ENCODE measurements around the gene ABAT. TPM values are rescaled to one million over a fixed set of nuclear protein-coding genes. Genes with fewer than 3 reads are reported as not detected.

Gene ABAT
- total RNA-seq, 1 experiment from 2014 or later = 4.7 TPM

GRCh38 chr16:8649829-8650554 lies 24.4 kb upstream of the ABAT start:
- H2AFZ ChIP-seq (ENCODE audit: low read depth, low read length, poor library complexity, severe bottlenecking) = no peak overlapping the region
- CTCF ChIA-PET = no interaction called here
- H3K4me1 ChIP-seq (ENCODE audit: control insufficient read depth in 1 of 2, insufficient read depth in 2 of 2, low read length in 2 of 2) = no peaks in the 10 kb centered on the region
- intact Hi-C loops (cut with micrococcal nuclease) = no loop called here
- H3K9me3 ChIP-seq (ENCODE audit: control insufficient read depth in 1 of 2, insufficient read depth in 1 of 2, low read depth in 1 of 2, low read length in 2 of 2) = no peaks in the 10 kb centered on the region
- H3K27me3 ChIP-seq (ENCODE audit: insufficient read depth, low read length) = no peaks in the 10 kb centered on the region
- TF ChIP-seq EGR1 (IDR thresholded peaks at IDR 0.05; ENCODE audit: low read depth) (no peak), CEBPB (IDR thresholded peaks at IDR 0.05; ENCODE audit: low read depth) (no peak), ZFX (IDR thresholded peaks at IDR 0.05) (no peak), RAD21 (IDR thresholded peaks at IDR 0.05; ENCODE audit: low read depth) (no peak), JUND (IDR thresholded peaks at IDR 0.05) (no peak), FOSL1 (IDR thresholded peaks at IDR 0.05; ENCODE audit: low read depth) (no peak), SIN3A (IDR thresholded peaks at IDR 0.05; ENCODE audit: low read depth) (no peak), EZH2 (IDR thresholded peaks at IDR 0.05) (no peak), EZH2phosphoT487 (IDR thresholded peaks at IDR 0.05; ENCODE audit: borderline replicate concordance) (no peak), ZNF274 (IDR thresholded peaks at IDR 0.05; ENCODE audit: low read depth, low read length) (no peak)
- TF ChIP-seq, protein P1, sequence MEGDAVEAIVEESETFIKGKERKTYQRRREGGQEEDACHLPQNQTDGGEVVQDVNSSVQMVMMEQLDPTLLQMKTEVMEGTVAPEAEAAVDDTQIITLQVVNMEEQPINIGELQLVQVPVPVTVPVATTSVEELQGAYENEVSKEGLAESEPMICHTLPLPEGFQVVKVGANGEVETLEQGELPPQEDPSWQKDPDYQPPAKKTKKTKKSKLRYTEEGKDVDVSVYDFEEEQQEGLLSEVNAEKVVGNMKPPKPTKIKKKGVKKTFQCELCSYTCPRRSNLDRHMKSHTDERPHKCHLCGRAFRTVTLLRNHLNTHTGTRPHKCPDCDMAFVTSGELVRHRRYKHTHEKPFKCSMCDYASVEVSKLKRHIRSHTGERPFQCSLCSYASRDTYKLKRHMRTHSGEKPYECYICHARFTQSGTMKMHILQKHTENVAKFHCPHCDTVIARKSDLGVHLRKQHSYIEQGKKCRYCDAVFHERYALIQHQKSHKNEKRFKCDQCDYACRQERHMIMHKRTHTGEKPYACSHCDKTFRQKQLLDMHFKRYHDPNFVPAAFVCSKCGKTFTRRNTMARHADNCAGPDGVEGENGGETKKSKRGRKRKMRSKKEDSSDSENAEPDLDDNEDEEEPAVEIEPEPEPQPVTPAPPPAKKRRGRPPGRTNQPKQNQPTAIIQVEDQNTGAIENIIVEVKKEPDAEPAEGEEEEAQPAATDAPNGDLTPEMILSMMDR (IDR thresholded peaks at IDR 0.05 in 2 of 3, conservative IDR thresholded peaks at IDR 0.05 in 1 of 3; ENCODE audit: borderline replicate concordance in 1 of 3, insufficient read depth in 1 of 3, low read depth in 2 of 3, low read length in 2 of 3) = no peak
- TF ChIP-seq, protein P2, sequence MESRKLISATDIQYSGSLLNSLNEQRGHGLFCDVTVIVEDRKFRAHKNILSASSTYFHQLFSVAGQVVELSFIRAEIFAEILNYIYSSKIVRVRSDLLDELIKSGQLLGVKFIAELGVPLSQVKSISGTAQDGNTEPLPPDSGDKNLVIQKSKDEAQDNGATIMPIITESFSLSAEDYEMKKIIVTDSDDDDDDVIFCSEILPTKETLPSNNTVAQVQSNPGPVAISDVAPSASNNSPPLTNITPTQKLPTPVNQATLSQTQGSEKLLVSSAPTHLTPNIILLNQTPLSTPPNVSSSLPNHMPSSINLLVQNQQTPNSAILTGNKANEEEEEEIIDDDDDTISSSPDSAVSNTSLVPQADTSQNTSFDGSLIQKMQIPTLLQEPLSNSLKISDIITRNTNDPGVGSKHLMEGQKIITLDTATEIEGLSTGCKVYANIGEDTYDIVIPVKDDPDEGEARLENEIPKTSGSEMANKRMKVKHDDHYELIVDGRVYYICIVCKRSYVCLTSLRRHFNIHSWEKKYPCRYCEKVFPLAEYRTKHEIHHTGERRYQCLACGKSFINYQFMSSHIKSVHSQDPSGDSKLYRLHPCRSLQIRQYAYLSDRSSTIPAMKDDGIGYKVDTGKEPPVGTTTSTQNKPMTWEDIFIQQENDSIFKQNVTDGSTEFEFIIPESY (IDR thresholded peaks at IDR 0.05; ENCODE audit: extremely low read depth, insufficient replicate concordance, low read length) = no peak
- TF ChIP-seq, protein P3, sequence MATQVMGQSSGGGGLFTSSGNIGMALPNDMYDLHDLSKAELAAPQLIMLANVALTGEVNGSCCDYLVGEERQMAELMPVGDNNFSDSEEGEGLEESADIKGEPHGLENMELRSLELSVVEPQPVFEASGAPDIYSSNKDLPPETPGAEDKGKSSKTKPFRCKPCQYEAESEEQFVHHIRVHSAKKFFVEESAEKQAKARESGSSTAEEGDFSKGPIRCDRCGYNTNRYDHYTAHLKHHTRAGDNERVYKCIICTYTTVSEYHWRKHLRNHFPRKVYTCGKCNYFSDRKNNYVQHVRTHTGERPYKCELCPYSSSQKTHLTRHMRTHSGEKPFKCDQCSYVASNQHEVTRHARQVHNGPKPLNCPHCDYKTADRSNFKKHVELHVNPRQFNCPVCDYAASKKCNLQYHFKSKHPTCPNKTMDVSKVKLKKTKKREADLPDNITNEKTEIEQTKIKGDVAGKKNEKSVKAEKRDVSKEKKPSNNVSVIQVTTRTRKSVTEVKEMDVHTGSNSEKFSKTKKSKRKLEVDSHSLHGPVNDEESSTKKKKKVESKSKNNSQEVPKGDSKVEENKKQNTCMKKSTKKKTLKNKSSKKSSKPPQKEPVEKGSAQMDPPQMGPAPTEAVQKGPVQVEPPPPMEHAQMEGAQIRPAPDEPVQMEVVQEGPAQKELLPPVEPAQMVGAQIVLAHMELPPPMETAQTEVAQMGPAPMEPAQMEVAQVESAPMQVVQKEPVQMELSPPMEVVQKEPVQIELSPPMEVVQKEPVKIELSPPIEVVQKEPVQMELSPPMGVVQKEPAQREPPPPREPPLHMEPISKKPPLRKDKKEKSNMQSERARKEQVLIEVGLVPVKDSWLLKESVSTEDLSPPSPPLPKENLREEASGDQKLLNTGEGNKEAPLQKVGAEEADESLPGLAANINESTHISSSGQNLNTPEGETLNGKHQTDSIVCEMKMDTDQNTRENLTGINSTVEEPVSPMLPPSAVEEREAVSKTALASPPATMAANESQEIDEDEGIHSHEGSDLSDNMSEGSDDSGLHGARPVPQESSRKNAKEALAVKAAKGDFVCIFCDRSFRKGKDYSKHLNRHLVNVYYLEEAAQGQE (IDR thresholded peaks at IDR 0.05; ENCODE audit: low read depth) = no peak
- no peaks in the 10 kb centered on the region for H3K79me2 ChIP-seq (ENCODE audit: insufficient read depth, low read length)
- no peak for DNase-seq (ENCODE audit: low read depth, low spot score)
- H3K4me2 ChIP-seq (ENCODE audit: low read length) = no peak overlapping the region
- ATAC-seq = no peak
- H3K4me3 ChIP-seq (replicated peaks in 1 of 2; ENCODE audit: low read depth in 1 of 2, low read length in 2 of 2) = no peak overlapping the region
- no TSS peak for BruUV-seq (replicated peaks)
- no peak overlapping the region for H3K27ac ChIP-seq (ENCODE audit: low read depth, low read length)
- RAD21 ChIA-PET (ENCODE audit: low non-redundant PET in 1 of 2, low total read pairs in 2 of 2, uncharacterized antibody in 2 of 2, unreplicated experiment in 2 of 2) = no interaction called here
- no peaks in the 10 kb centered on the region for H3K9me2 ChIP-seq (ENCODE audit: insufficient read depth)
- no peaks in the 10 kb centered on the region for H4K20me1 ChIP-seq (ENCODE audit: insufficient read depth)
- no peak overlapping the region for H3K9ac ChIP-seq (ENCODE audit: low read length)
- POLR2A ChIA-PET = no interaction called here
- peaks cover 10 to 24% of the 10 kb centered on the region in 2 experiments; a peak in 3 of 4 replicates for H3K36me3 ChIP-seq (ENCODE audit: control insufficient read depth in 1 of 2, insufficient read depth in 2 of 2, low read length in 2 of 2)
